WERI-Rb-1 (cell line): Measurements from ENCODE around the gene TMEM132C.

ENCODE experiments used
- DNase-seq: peaks from one replicate; pipeline ENCODE4 v3.0.0-alpha.2; 2020
- H3K27ac ChIP-seq: fragments of 250-450 bp; sonication (Bioruptor Pico); 2 replicates; pipeline ENCODE4 v1.5.1; 2020; ENCODE audit warnings: mild to moderate bottlenecking, moderate library complexity
- H3K27me3 ChIP-seq: fragments of 250-450 bp; sonication (Bioruptor Pico); 2 replicates; pipeline ENCODE4 v1.5.1; 2021; ENCODE audit warnings: mild to moderate bottlenecking, low read depth, moderate library complexity; ENCODE audit not compliant: insufficient read depth, severe bottlenecking
- H3K36me3 ChIP-seq: fragments of 250-450 bp; sonication (Bioruptor Pico); 2 replicates; pipeline ENCODE4 v1.5.1; 2020; ENCODE audit warnings: mild to moderate bottlenecking, moderate library complexity
- H3K4me3 ChIP-seq: 2 replicates; pipeline ENCODE4 v1.5.1; 2011; ENCODE audit warnings: low read depth, mild to moderate bottlenecking, control low read depth, low read length
- H3K9me3 ChIP-seq: fragments of 250-450 bp; sonication (Bioruptor Pico); 2 replicates; pipeline ENCODE4 v1.5.1; 2021; ENCODE audit warnings: mild to moderate bottlenecking, moderate library complexity; ENCODE audit not compliant: severe bottlenecking
- TF ChIP-seq, protein P1 (sequence below): IDR thresholded peaks from 2 replicates; pipeline ENCODE4 v1.5.1; 2011; ENCODE audit warnings: low read depth, mild to moderate bottlenecking, control low read depth, inconsistent platforms, low read length

TMEM132C gene

DNA sequence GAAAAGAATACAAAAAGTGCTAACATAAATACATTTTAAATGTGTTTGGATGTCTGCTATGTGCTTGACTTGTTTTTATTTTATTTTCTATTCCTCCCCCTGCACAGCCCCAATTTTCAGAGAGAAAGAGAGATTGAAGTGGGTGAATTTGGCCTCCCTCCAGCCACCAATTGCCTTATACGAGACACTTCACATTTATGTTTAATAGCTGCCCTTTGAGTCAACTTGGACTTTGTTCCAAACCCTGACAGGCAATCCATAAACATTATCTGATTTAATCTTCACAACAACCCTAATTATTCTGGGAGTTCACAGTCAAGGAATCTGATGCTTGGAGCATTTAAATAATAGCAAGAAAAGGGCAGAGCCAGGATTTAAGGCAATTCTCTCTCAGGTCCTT lies 395.1 kb downstream of the TMEM132C start:
- no peaks in the 10 kb centered on the region for H3K36me3 ChIP-seq
- no peaks in the 10 kb centered on the region for H3K9me3 ChIP-seq
- H3K27ac ChIP-seq: peak overlapping the region; percentile 1; the same call in 1 of the 2 replicates
- DNase-seq: no peak
- TF ChIP-seq, protein P1, sequence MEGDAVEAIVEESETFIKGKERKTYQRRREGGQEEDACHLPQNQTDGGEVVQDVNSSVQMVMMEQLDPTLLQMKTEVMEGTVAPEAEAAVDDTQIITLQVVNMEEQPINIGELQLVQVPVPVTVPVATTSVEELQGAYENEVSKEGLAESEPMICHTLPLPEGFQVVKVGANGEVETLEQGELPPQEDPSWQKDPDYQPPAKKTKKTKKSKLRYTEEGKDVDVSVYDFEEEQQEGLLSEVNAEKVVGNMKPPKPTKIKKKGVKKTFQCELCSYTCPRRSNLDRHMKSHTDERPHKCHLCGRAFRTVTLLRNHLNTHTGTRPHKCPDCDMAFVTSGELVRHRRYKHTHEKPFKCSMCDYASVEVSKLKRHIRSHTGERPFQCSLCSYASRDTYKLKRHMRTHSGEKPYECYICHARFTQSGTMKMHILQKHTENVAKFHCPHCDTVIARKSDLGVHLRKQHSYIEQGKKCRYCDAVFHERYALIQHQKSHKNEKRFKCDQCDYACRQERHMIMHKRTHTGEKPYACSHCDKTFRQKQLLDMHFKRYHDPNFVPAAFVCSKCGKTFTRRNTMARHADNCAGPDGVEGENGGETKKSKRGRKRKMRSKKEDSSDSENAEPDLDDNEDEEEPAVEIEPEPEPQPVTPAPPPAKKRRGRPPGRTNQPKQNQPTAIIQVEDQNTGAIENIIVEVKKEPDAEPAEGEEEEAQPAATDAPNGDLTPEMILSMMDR: no peak
- no peak overlapping the region for H3K4me3 ChIP-seq
- no peaks in the 10 kb centered on the region for H3K27me3 ChIP-seq

DNA sequence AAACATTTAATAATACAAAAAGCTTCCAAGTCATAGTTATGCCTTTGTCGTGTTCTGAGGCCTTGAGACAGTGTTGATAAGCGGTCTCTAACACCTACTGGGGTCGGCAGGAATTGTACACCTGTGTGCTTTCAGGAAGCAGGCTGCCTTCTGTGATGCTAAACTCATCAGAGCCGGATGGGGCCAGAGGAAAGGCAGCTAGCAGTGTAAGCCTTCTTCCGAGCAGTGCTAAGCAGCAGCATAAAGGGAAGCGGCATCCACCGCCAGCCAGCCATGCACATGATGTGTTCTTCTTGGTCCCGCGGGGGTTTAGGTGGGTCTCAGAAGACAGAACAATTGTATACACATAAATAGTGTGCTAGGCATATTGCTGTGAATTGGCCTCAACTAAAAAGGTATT lies 397.5 kb downstream of the TMEM132C start:
- H3K27ac ChIP-seq: no peak overlapping the region
- TF ChIP-seq, protein P1: no peak
- no peaks in the 10 kb centered on the region for H3K36me3 ChIP-seq
- no peaks in the 10 kb centered on the region for H3K27me3 ChIP-seq
- no peak overlapping the region for H3K4me3 ChIP-seq
- no peaks in the 10 kb centered on the region for H3K9me3 ChIP-seq
- DNase-seq: no peak

DNA sequence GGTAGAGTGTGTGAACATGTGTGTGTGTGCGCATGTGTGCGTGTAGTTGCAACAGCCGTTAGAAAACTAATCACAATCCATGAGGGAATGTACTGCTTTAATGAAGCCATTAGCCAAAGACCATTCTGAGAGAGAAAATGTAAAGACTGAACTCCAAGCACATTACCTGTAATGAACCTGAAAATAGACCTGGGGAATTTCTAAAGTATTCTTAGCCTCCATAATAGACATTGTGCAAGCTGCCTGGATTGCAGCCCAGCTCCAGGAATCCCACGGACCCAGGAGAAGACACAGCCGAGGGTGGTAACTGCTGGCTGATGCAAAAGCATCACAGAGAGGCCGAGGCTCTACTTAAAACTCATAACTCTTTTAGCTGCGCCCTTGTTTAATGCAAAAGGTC lies 400.2 kb downstream of the TMEM132C start:
- Histone ChIP-seq H3K27ac (no peak overlapping the region), H3K9me3 (no peaks in the 10 kb centered on the region), H3K27me3 (no peaks in the 10 kb centered on the region), H3K36me3 (no peaks in the 10 kb centered on the region), H3K4me3 (no peak overlapping the region)
- TF ChIP-seq, protein P1: no peak
- DNase-seq: no peak

DNA sequence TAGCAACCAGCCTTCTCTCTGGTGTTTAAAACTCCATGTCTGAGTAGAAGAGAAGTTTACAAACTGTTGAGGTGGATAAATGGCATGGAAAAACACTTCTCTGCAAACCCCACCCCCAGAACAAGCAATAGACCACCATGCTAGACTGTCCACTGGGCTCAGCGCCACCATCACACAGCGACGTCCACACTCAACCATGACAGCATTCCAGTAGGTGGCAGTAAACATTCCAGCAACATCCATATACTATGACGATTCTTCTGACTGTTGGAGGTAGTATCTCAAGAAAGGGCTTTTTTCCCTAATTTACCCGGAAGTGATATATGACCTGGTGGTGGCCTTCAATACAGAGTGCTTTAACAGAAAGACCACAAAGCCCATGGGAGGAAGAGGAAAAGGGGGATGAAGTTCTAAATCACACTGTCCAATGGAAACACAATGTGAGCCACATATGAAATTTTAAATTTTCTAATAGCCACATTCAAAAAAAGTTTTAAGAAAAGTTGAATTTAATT lies 404.6 kb downstream of the TMEM132C start:
- TF ChIP-seq, protein P1: peak; percentile 55
- H3K4me3 ChIP-seq: no peak overlapping the region
- no peaks in the 10 kb centered on the region for H3K27me3 ChIP-seq
- no peak for DNase-seq
- H3K27ac ChIP-seq: no peak overlapping the region
- no peaks in the 10 kb centered on the region for H3K36me3 ChIP-seq
- no peaks in the 10 kb centered on the region for H3K9me3 ChIP-seq

DNA sequence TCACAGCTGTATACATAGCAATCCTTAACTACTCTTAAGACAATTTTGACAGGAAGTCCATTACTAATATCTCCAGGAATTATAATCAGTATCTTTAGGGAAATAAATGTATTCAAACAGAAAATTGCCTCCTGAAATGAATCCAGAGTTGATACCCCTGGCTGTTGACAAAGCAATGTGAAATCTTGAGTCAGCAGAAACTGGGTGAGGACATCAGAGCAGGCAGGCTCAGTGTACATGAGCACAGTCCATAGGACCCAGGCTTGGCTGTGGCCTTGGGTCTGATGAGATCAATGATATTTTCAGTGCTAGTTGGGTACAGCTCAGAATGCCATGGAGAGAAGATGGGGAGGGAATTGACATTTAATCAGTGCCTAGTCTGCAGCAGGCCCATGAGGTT lies 405.5 kb downstream of the TMEM132C start:
- TF ChIP-seq, protein P1: no peak
- DNase-seq: no peak
- H3K36me3 ChIP-seq: no peaks in the 10 kb centered on the region
- H3K27me3 ChIP-seq: no peaks in the 10 kb centered on the region
- H3K9me3 ChIP-seq: no peaks in the 10 kb centered on the region
- H3K27ac ChIP-seq: no peak overlapping the region
- H3K4me3 ChIP-seq: no peak overlapping the region

DNA sequence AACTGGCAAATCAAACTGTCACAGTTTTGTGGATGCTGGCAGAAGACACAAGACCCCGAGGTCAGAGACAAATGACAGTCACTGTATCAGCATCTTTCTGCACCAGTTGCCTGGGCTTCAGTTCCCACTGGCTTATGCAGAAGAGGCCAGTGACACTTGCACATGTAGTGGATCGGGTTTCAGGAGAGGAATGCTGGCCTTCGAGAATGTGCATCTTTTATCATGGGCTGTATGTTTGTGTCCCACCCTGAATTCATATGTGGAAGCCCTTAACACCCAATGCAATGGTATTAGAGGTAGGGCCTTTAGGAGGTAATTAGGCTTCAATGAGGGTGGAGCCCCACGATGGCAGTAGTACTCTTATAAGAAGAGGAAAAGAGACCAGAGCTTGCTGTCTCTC lies 405.9 kb downstream of the TMEM132C start:
- no peak for DNase-seq
- TF ChIP-seq, protein P1: no peak
- no peak overlapping the region for H3K4me3 ChIP-seq

More for the DNA sequence above, 405.9 kb downstream of the TMEM132C start:
- Histone ChIP-seq H3K36me3 (no peaks in the 10 kb centered on the region), H3K27me3 (no peaks in the 10 kb centered on the region), H3K27ac (no peak overlapping the region), H3K9me3 (no peaks in the 10 kb centered on the region)
